Measurements from ENCODE around the gene MAD1L1.

The MAD1L1 gene

GRCh38 chr7:2125931-2126330 is 106.8 kb downstream of the MAD1L1 start:
- no peaks in the 10 kb centered on the region for H3K27me3 ChIP-seq (ENCODE audit: control insufficient read depth in 1 of 2, insufficient read depth in 1 of 2, low read length in 2 of 2)
- H4K8ac ChIP-seq (ENCODE audit: low read length), result no peak overlapping the region
- H3K4me3 ChIP-seq (ENCODE audit: insufficient read depth in 1 of 2, low read depth in 1 of 2, low read length in 2 of 2), result no peak overlapping the region
- no peak overlapping the region for H3K14ac ChIP-seq (ENCODE audit: low read length in 2 of 2)
- WGBS, result 95% methylated on average over 18 of the region's 18 CpGs
- no peak overlapping the region for H3K9ac ChIP-seq (ENCODE audit: low read length)
- H3K36me3 ChIP-seq (ENCODE audit: control insufficient read depth in 1 of 2, insufficient read depth in 2 of 2, low read depth in 1 of 2, low read length in 2 of 2), result peaks cover 4 to 63% of the 10 kb centered on the region in 2 experiments
- no peak for DNase-seq
- H2AK5ac ChIP-seq (ENCODE audit: low read length, severe bottlenecking), result no peak overlapping the region
- H2BK5ac ChIP-seq (ENCODE audit: low read depth, low read length, poor library complexity, severe bottlenecking), result no peak overlapping the region
- no peak overlapping the region for H2BK120ac ChIP-seq (ENCODE audit: low read depth, low read length)
- H3K4ac ChIP-seq (ENCODE audit: low read depth in 1 of 2, low read length in 2 of 2), result no peak overlapping the region
- no peak overlapping the region for H2BK12ac ChIP-seq (ENCODE audit: low read length in 2 of 2)
- no peak overlapping the region for H3K4me2 ChIP-seq (ENCODE audit: low read length, poor library complexity, severe bottlenecking)
- H3K23ac ChIP-seq (ENCODE audit: low read length in 2 of 2), result no peak overlapping the region
- peaks cover 2% of the 10 kb centered on the region for H3K79me1 ChIP-seq (replicated peaks; ENCODE audit: low read length, poor library complexity, severe bottlenecking)
- H3K4me1 ChIP-seq (ENCODE audit: control insufficient read depth, insufficient read depth, low read depth, low read length), result peaks cover 26% of the 10 kb centered on the region
- no peak overlapping the region for H4K91ac ChIP-seq (ENCODE audit: low read length)
- H3K18ac ChIP-seq (ENCODE audit: low read depth in 1 of 2, low read length in 2 of 2), result no peak overlapping the region
- no peak overlapping the region for H2BK15ac ChIP-seq (ENCODE audit: low read depth, poor library complexity, severe bottlenecking)
- H2AFZ ChIP-seq (ENCODE audit: low read depth, low read length), result no peak overlapping the region
- H3K27ac ChIP-seq (ENCODE audit: low read length, poor library complexity, severe bottlenecking), result no peak overlapping the region
- no peaks in the 10 kb centered on the region for H3K9me3 ChIP-seq (ENCODE audit: control insufficient read depth, low read length)

- Histone ChIP-seq H3K9me3 (ENCODE audit: control insufficient read depth, low read length) (no peaks in the 10 kb centered on the region), H3K4me1 (ENCODE audit: control insufficient read depth, insufficient read depth, low read depth, low read length) (peaks cover 30% of the 10 kb centered on the region), H2BK15ac (ENCODE audit: low read depth, poor library complexity, severe bottlenecking) (no peak overlapping the region), H2AFZ (ENCODE audit: low read depth, low read length) (no peak overlapping the region), H2AK5ac (ENCODE audit: low read length, severe bottlenecking) (no peak overlapping the region), H3K9ac (ENCODE audit: low read length) (no peak overlapping the region), H3K4ac (ENCODE audit: low read depth in 1 of 2, low read length in 2 of 2) (no peak overlapping the region), H2BK120ac (ENCODE audit: low read depth, low read length) (no peak overlapping the region), H3K27me3 (ENCODE audit: control insufficient read depth in 1 of 2, insufficient read depth in 1 of 2, low read length in 2 of 2) (no peaks in the 10 kb centered on the region), H3K79me1 (replicated peaks; ENCODE audit: low read length, poor library complexity, severe bottlenecking) (peaks cover 1% of the 10 kb centered on the region), H3K27ac (ENCODE audit: low read length, poor library complexity, severe bottlenecking) (no peak overlapping the region), H4K91ac (ENCODE audit: low read length) (no peak overlapping the region), H3K4me2 (ENCODE audit: low read length, poor library complexity, severe bottlenecking) (no peak overlapping the region), H4K8ac (ENCODE audit: low read length) (no peak overlapping the region), H3K4me3 (ENCODE audit: insufficient read depth in 1 of 2, low read depth in 1 of 2, low read length in 2 of 2) (no peak overlapping the region), H3K14ac (ENCODE audit: low read length in 2 of 2) (no peak overlapping the region), H3K18ac (ENCODE audit: low read depth in 1 of 2, low read length in 2 of 2) (no peak overlapping the region), H3K36me3 (ENCODE audit: control insufficient read depth in 1 of 2, insufficient read depth in 2 of 2, low read depth in 1 of 2, low read length in 2 of 2) (peaks cover 4 to 67% of the 10 kb centered on the region in 2 experiments), H2BK5ac (ENCODE audit: low read depth, low read length, poor library complexity, severe bottlenecking) (no peak overlapping the region), H2BK12ac (ENCODE audit: low read length in 2 of 2) (no peak overlapping the region), H3K23ac (ENCODE audit: low read length in 2 of 2) (no peak overlapping the region)
- 96% methylated on average over 25 of the region's 25 CpGs for WGBS
- DNase-seq, result no peak
These were observed 108.0 kb downstream of the MAD1L1 start for GRCh38 chr7:2124604-2125345.

- Histone ChIP-seq H3K9ac (ENCODE audit: low read length) (no peak overlapping the region), H2BK12ac (ENCODE audit: low read length in 2 of 2) (no peak overlapping the region), H3K9me3 (ENCODE audit: control insufficient read depth, low read length) (no peaks in the 10 kb centered on the region), H3K27ac (ENCODE audit: low read length, poor library complexity, severe bottlenecking) (no peak overlapping the region), H3K4me1 (ENCODE audit: control insufficient read depth, insufficient read depth, low read depth, low read length) (peaks cover 23% of the 10 kb centered on the region), H3K4ac (ENCODE audit: low read depth in 1 of 2, low read length in 2 of 2) (no peak overlapping the region), H3K14ac (ENCODE audit: low read length in 2 of 2) (no peak overlapping the region), H2BK120ac (ENCODE audit: low read depth, low read length) (no peak overlapping the region), H2BK15ac (ENCODE audit: low read depth, poor library complexity, severe bottlenecking) (no peak overlapping the region), H2AK5ac (ENCODE audit: low read length, severe bottlenecking) (no peak overlapping the region), H4K91ac (ENCODE audit: low read length) (no peak overlapping the region), H3K4me3 (ENCODE audit: insufficient read depth in 1 of 2, low read depth in 1 of 2, low read length in 2 of 2) (no peak overlapping the region), H3K23ac (ENCODE audit: low read length in 2 of 2) (no peak overlapping the region), H2AFZ (ENCODE audit: low read depth, low read length) (no peak overlapping the region), H3K4me2 (ENCODE audit: low read length, poor library complexity, severe bottlenecking) (no peak overlapping the region), H4K8ac (ENCODE audit: low read length) (no peak overlapping the region), H3K36me3 (ENCODE audit: control insufficient read depth in 1 of 2, insufficient read depth in 2 of 2, low read depth in 1 of 2, low read length in 2 of 2) (peaks cover 4 to 66% of the 10 kb centered on the region in 2 experiments), H3K27me3 (ENCODE audit: control insufficient read depth in 1 of 2, insufficient read depth in 1 of 2, low read length in 2 of 2) (no peaks in the 10 kb centered on the region), H3K18ac (ENCODE audit: low read depth in 1 of 2, low read length in 2 of 2) (no peak overlapping the region), H2BK5ac (ENCODE audit: low read depth, low read length, poor library complexity, severe bottlenecking) (no peak overlapping the region), H3K79me1 (replicated peaks; ENCODE audit: low read length, poor library complexity, severe bottlenecking) (no peaks in the 10 kb centered on the region)
- no peak for DNase-seq
- 93% methylated on average over 14 of the region's 14 CpGs for WGBS
These were observed 108.8 kb downstream of the MAD1L1 start for GRCh38 chr7:2123916-2124315.

GRCh38 chr7:2123360-2123759 is 109.4 kb downstream of the MAD1L1 start:
- H3K4me2 ChIP-seq (ENCODE audit: low read length, poor library complexity, severe bottlenecking), result no peak overlapping the region
- H3K14ac ChIP-seq (ENCODE audit: low read length in 2 of 2), result no peak overlapping the region
- no peak overlapping the region for H2BK12ac ChIP-seq (ENCODE audit: low read length in 2 of 2)
- H4K8ac ChIP-seq (ENCODE audit: low read length), result no peak overlapping the region
- no peak overlapping the region for H3K18ac ChIP-seq (ENCODE audit: low read depth in 1 of 2, low read length in 2 of 2)
- no peak overlapping the region for H3K27ac ChIP-seq (ENCODE audit: low read length, poor library complexity, severe bottlenecking)
- no peak overlapping the region for H4K91ac ChIP-seq (ENCODE audit: low read length)
- H3K36me3 ChIP-seq (ENCODE audit: control insufficient read depth in 1 of 2, insufficient read depth in 2 of 2, low read depth in 1 of 2, low read length in 2 of 2), result peaks cover 4 to 67% of the 10 kb centered on the region in 2 experiments
- H2AFZ ChIP-seq (ENCODE audit: low read depth, low read length), result no peak overlapping the region
- no peak for DNase-seq
- no peak overlapping the region for H3K23ac ChIP-seq (ENCODE audit: low read length in 2 of 2)
- H2AK5ac ChIP-seq (ENCODE audit: low read length, severe bottlenecking), result no peak overlapping the region
- H2BK15ac ChIP-seq (ENCODE audit: low read depth, poor library complexity, severe bottlenecking), result no peak overlapping the region
- H2BK120ac ChIP-seq (ENCODE audit: low read depth, low read length), result no peak overlapping the region
- 94% methylated on average over 25 of the region's 25 CpGs for WGBS
- H3K4ac ChIP-seq (ENCODE audit: low read depth in 1 of 2, low read length in 2 of 2), result no peak overlapping the region
- no peaks in the 10 kb centered on the region for H3K27me3 ChIP-seq (ENCODE audit: control insufficient read depth in 1 of 2, insufficient read depth in 1 of 2, low read length in 2 of 2)
- no peaks in the 10 kb centered on the region for H3K9me3 ChIP-seq (ENCODE audit: control insufficient read depth, low read length)
- no peak overlapping the region for H2BK5ac ChIP-seq (ENCODE audit: low read depth, low read length, poor library complexity, severe bottlenecking)
- no peak overlapping the region for H3K9ac ChIP-seq (ENCODE audit: low read length)
- H3K4me1 ChIP-seq (ENCODE audit: control insufficient read depth, insufficient read depth, low read depth, low read length), result peaks cover 22% of the 10 kb centered on the region
- no peak overlapping the region for H3K4me3 ChIP-seq (ENCODE audit: insufficient read depth in 1 of 2, low read depth in 1 of 2, low read length in 2 of 2)
- peaks cover 3% of the 10 kb centered on the region for H3K79me1 ChIP-seq (replicated peaks; ENCODE audit: low read length, poor library complexity, severe bottlenecking)

Measured in mesenchymal stem cell (in vitro differentiated cells and primary cell).